Endothelial cell of hepatic sinusoid (primary cell): ENCODE results near the gene VSTM4.

Experiments used
- in situ Hi-C: cut with HindIII; loops from 2 replicates; pipeline ENCODE4 v1.10.0; 2017; ENCODE audit warnings: low sequenced_read_pairs

The VSTM4 gene

DNA sequence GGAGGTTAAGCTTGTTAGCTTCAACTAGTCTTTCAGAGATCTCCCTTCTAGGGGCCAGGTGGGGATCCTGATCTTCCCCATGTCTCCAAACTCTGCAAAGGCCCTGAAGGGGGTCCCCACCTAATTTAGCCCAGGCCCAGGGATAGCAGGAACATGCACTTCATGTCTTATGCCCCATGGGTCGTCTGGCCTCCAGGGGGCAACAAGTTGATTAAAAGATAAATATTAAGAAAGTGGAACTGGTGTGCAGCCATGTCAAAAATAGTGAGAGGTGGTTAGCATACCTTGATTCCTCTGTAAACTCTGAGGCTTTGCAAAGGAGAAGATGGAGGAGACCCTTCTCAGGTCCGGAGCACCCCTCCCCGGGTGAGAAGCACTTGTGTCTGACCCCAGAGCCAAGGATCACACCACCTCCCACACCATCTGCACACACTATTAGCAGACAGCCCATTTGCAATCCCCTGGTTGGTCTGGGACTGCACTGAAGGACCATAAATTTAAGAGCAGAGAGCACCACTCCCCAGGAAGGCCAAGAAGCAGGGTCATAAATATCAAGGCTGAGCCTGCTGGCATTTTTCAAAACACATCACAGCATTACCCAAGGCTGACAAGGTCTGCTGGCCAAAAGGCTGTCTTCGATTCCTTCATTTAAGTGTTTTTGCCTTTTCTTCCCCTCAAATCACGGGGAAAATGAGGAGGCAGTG, 131.5 kb downstream of the VSTM4 start:
- in situ Hi-C loops = loop anchor here (5.0 kb wide), 1 partner anchor 34 kb away; no protein-coding TSS in a partner anchor

DNA sequence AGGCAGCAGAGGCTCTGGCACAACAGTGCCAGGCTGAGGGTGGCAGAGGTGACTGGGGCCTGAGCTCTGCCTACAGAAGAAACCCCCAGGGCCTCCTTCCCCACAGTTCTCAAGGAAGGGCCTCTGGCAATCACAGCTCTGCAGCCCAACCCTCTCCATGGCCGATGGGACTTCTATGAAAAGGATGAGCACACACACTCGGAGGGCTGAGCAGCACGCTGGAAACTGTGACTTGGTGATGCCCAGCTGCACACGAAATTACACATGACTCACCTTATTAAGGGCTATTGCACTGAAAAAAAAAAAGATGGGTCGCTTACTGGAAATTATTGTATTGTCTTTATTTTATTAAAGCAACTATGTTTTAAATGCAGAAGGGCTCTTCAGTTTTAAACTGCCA, 132.7 kb downstream of the VSTM4 start:
- in situ Hi-C loops = loop anchor here (5.0 kb wide), 1 partner anchor 35 kb away; no protein-coding TSS in a partner anchor

DNA sequence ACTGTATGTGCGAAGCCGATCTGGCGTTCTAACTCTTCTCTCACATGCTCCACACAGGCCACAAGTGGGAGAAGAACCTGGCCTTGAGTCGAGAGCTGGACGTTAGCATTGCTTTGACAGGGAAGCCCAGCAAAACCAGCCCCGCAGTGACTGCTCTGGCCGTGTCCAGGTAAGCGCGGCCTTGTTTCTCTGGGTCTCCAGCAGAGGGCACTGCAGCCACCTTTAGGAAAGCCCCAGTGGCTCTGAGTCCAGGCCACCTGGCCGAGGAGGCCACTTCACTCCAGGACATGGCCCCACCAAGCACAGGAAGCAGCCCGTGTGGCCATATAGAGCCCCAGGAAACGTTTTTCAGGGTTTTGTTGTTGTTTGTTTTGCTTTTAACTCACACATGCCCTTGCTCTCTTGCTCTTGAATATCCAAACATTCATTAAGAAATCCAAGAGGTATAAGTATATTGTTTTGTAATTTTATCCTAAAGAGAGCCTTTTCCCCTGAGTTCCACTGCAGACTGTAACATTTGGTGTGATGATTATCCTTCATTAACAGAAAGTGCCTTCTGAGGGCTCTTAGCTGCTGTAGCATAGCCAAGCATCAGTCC, 133.9 kb downstream of the VSTM4 start:
- in situ Hi-C loops = loop anchor here (5.0 kb wide), 1 partner anchor 36 kb away; no protein-coding TSS in a partner anchor

DNA sequence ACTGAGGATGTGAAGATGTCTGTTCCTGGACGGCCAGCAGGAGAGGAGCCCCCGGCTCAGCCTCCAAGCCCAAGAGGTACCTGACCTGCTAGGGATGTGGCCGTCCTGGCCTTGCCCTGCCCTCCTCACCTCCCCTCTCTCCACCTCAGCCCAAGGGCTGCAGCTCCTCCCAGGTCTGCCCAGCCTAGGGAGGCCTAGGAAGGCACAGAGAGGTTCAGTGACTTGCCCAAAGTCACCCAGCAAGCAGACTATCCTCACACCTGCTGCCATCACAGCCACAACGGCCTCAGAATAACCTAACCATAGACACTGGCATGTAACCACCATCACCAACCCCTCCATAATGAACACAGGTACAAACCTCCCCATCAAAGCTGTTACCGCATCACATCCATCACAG, 137.0 kb downstream of the VSTM4 start:
- in situ Hi-C loops = no loop called here

DNA sequence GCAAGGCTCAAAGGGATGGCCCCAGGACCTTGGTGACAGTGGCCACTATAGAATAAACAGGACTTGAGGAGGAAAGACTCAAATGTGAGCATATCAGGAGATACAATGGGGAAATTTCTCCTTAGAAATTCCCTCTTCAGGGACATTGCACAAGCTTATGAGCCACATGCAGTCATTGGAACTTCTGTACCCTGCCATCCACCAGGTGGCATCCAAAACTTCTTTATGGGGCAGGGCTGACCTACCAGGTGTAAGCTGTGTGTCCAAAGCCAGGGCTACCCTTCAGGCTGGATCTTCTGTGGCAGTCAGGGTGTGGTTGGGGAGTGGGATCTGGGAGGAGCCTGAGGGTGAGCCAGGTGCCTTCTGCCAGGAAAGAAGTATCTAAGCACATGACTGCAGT, 139.1 kb downstream of the VSTM4 start:
- in situ Hi-C loops = no loop called here

DNA sequence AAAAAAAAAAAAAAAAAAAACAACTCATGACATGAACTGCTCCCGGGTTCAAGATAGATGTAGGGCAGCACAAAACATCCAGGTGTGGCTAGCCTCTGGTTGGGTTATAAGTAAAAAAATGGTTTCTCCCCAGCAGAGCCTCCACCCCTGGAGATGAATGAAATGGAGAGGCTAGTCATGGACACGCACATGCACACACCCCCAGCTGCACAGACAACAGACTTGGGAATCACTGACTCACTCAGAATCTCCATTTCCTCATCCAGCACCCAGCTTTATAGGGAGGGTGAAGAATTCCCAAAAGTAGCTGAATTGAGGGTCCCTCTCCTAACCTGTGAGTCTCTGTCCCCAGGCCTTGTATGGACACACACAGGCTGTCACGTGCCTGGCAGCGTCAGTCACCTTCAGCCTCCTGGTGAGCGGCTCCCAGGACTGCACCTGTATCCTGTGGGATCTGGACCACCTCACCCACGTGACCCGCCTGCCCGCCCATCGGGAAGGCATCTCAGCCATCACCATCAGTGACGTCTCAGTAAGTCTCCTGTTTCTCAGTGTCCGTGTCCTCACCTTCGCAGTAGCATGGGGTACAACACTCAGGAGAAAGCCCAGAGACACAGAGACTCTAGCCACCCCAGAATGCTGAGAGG, 140.7 kb downstream of the VSTM4 start:
- in situ Hi-C loops = no loop called here

DNA sequence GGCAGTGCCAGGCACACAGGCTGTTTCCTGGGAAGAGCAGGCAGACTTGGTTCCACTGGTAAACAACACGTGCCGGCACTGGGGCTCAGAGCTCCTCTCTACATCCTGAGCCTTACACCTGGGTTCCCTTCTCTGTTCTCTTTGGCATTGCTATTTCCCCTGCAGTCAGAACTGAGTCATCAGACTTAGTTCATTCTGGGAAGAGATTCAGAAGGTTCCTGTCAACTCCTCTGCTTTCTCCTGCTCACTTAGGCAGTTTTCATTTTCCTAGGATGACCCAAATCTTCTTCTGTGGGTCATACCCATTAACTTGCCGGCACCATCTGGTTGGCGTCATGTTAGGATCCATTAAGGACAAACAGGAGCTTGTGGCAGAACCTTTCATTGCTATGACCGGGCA, 142.3 kb downstream of the VSTM4 start:
- in situ Hi-C loops = no loop called here

DNA sequence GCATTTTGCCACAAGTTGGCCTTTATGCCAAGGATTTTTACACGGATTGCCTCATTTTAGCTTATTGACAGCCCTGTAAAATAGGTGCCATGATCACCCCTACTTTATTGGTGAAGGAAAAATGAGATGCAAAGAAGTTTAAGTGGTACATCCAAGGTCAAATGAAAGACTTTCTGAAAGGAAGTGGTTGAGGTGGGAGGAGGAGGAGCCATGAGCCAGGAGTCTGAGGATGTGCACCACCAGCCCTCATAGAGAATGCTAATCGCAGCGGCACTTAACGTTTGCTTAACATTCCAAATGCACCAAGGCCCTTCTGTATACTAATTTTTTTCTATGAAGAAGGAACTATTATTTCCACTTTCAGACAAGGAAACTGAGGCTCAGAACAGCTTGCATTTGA, 144.7 kb downstream of the VSTM4 start:
- in situ Hi-C loops = no loop called here

DNA sequence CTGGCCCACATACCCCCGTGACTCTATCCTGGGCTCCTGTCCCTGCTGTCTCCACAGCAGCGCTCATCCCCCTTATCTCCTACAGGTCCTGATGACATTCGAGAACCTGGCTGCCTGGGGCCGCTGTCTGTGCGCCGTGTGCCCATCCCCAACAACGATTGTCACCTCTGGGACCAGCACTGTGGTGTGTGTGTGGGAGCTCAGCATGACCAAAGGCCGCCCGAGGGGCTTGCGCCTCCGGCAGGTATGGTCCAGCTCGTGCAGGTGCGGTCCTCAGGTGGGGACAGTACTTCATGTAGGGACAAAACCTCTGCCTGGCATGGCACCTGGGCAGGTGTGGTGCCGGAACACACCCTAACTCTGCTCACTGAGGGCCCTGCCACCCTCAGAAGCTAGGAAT, 145.3 kb downstream of the VSTM4 start:
- in situ Hi-C loops = no loop called here

DNA sequence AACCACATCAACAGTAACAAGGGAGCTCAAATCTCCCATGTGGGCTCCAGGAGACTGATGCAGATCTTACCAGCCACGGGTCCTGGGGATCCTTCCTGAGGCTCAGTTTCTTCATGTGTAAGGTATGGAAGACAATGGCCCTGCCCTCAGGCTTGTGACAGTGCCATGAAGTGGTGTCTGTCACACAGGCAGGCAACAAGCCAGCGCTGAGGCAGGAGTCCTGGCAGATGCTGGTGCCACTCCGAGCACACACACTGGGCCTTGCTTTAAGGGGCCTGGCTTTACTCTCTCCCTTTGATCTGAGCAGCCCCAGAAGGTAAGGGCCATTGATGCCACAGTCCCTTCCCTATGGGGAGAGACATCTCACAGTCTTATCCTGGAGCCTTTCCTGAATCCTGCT, 147.3 kb downstream of the VSTM4 start:
- in situ Hi-C loops = no loop called here

DNA sequence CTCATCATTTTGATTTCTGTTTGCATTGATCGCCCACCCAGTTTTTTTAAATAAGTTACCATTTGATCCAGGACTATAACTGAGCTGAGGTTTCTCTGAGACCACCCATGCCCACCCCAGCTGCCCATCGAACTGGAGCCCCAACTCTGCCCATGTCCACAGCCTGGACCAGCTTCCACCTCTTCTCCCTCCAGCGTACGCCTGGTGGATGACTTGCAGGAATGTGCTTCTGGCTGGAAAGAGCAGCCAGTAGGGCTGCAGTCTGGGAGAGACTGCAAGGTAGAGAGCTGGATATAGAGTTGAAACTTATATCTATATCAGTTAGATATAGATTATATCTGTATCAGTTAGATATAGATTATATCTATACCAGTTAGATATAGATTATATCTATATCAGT, 149.9 kb downstream of the VSTM4 start:
- in situ Hi-C loops = no loop called here
